OCI-LY3 (cell line): ENCODE measurements around the gene PTPRJ.

Source experiments
- CTCF ChIP-seq: fragments of 200-600, 300-600 bp; sonication (generic); IDR thresholded peaks from 2 replicates; pipeline ENCODE4 v1.5.1; 2014; ENCODE audit warnings: antibody characterized with exemption, low read length, low read depth
- EZH2phosphoT487 ChIP-seq: fragments of 200-600 bp; shearing (Covaris generic); IDR thresholded peaks from 2 replicates; pipeline ENCODE4 v1.6.1; 2018; ENCODE audit warnings: antibody characterized with exemption, mixed run types, low read depth

GRCh38 chr11:48063424-48063978, 83.1 kb downstream of the PTPRJ start:
- no peak for TF ChIP-seq CTCF
- TF ChIP-seq EZH2phosphoT487: no peak
